Measurements from ENCODE around the gene GLRA3. TPM values are rescaled to one million over a fixed set of nuclear protein-coding genes. Genes with fewer than 3 reads are reported as not detected.

Gene GLRA3
- total and polyA plus RNA-seq, 2 donors (not counting 3 experiments of a cell fraction or from before 2014, with no cell fraction given), result not detected

DNA sequence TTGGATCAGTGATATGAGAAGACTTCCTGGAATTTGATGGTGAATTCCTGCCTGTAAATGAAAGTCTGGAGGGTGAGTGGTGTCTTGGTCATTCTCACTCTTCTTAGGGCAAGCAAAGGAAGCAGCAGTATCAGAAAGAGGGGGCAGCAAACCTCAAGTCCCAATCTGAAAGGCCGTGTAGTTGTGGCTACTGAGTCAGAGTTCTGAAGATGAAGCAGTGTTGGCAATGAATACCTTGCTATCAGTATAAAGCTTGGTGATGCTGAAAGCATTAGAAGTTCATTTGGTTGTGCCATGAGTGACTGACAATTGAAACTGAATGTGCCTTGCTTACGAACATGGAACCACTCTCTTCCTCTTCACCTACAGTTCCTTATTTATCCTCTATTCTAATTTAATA, 35.0 kb upstream of the GLRA3 start:
- no peak for FAIRE-seq
- BruUV-seq (replicated peaks), result no TSS peak
- CTCF ChIA-PET, result no interaction called here

More for the DNA sequence above, 35.0 kb upstream of the GLRA3 start:
- Histone ChIP-seq H3K27ac (ENCODE audit: insufficient read depth, low read depth, low read length) (no peak overlapping the region), H3K9me3 (replicated peaks; ENCODE audit: control insufficient read depth, insufficient read depth, low read length) (peaks cover 4% of the 10 kb centered on the region), H3K36me3 (ENCODE audit: control insufficient read depth in 2 of 2, extremely low read depth in 1 of 2, insufficient read depth in 2 of 2, low read length in 2 of 2) (no peaks in the 10 kb centered on the region), H3K27me3 (ENCODE audit: control insufficient read depth in 2 of 2, insufficient read depth in 2 of 2, low read length in 2 of 2) (no peaks in the 10 kb centered on the region), H3K79me2 (ENCODE audit: control insufficient read depth, insufficient read depth, low read length) (no peaks in the 10 kb centered on the region), H3K4me2 (ENCODE audit: insufficient read depth, low read length) (no peak overlapping the region), H3K4me3 (replicated peaks in 1 of 3; ENCODE audit: insufficient read depth in 1 of 3, low read depth in 1 of 3, low read length in 3 of 3) (no peak overlapping the region), H3K9me1 (replicated peaks; ENCODE audit: control insufficient read depth, extremely low read depth, insufficient read depth, low read length) (no peaks in the 10 kb centered on the region), H2AFZ (ENCODE audit: low read depth, low read length) (no peak overlapping the region), H4K20me1 (replicated peaks; ENCODE audit: control insufficient read depth, extremely low read depth, insufficient read depth, low read length) (no peaks in the 10 kb centered on the region), H3K4me1 (ENCODE audit: control insufficient read depth, extremely low read depth, insufficient read depth, low read length) (no peaks in the 10 kb centered on the region), H3K9ac (replicated peaks; ENCODE audit: extremely low read depth, insufficient read depth, low read length) (no peak overlapping the region)
- intact Hi-C loops (cut with micrococcal nuclease), result no loop called here
- POLR2A ChIA-PET, result no interaction called here
- no peak for TF ChIP-seq POLR2A (IDR thresholded peaks at IDR 0.05; ENCODE audit: low read depth, low read length)
- no peak for TF ChIP-seq JUN (IDR thresholded peaks at IDR 0.05; ENCODE audit: borderline replicate concordance, insufficient read depth, insufficient read length, low read depth)
- no peak for TF ChIP-seq GATA2 (IDR thresholded peaks at IDR 0.05; ENCODE audit: insufficient read depth, insufficient read length, low read depth, low read length)
- TF ChIP-seq, protein P1, sequence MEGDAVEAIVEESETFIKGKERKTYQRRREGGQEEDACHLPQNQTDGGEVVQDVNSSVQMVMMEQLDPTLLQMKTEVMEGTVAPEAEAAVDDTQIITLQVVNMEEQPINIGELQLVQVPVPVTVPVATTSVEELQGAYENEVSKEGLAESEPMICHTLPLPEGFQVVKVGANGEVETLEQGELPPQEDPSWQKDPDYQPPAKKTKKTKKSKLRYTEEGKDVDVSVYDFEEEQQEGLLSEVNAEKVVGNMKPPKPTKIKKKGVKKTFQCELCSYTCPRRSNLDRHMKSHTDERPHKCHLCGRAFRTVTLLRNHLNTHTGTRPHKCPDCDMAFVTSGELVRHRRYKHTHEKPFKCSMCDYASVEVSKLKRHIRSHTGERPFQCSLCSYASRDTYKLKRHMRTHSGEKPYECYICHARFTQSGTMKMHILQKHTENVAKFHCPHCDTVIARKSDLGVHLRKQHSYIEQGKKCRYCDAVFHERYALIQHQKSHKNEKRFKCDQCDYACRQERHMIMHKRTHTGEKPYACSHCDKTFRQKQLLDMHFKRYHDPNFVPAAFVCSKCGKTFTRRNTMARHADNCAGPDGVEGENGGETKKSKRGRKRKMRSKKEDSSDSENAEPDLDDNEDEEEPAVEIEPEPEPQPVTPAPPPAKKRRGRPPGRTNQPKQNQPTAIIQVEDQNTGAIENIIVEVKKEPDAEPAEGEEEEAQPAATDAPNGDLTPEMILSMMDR (IDR thresholded peaks at IDR 0.05; ENCODE audit: extremely low read depth in 1 of 2, insufficient read depth in 1 of 2, low read depth in 1 of 2, low read length in 2 of 2), result no peak
- TF ChIP-seq MYC (IDR thresholded peaks at IDR 0.05; ENCODE audit: low read depth, low read length), result no peak
- TF ChIP-seq EZH2 (IDR thresholded peaks at IDR 0.05; ENCODE audit: borderline replicate concordance, low read depth, low read length, severe bottlenecking), result no peak
- TF ChIP-seq, protein P2, sequence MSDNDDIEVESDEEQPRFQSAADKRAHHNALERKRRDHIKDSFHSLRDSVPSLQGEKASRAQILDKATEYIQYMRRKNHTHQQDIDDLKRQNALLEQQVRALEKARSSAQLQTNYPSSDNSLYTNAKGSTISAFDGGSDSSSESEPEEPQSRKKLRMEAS (IDR thresholded peaks at IDR 0.05; ENCODE audit: insufficient read depth, insufficient read length), result no peak
- no peak for TF ChIP-seq FOS (IDR thresholded peaks at IDR 0.05; ENCODE audit: borderline replicate concordance, insufficient read depth, low read length)
- no peak for TF ChIP-seq POLR2AphosphoS5 (IDR thresholded peaks at IDR 0.05; ENCODE audit: insufficient read depth, low read depth, low read length)
- no peak for DNase-seq (ENCODE audit: low read depth, low spot score)
- dilution Hi-C loops (cut with MboI; ENCODE audit: extremely low pct_ligation_motif_present, low sequenced_read_pairs), result no loop called here
